Measurements from ENCODE around the gene RAP2A.

RAP2A gene

GRCh38 chr13:97394542-97394941, 39.4 kb upstream of the RAP2A start:
- TF ChIP-seq POLR2AphosphoS5 (IDR thresholded peaks at IDR 0.05; ENCODE audit: low read depth, low read length) (no peak), TAF1 (IDR thresholded peaks at IDR 0.05; ENCODE audit: borderline replicate concordance, insufficient read depth, low read length) (no peak), SIN3A (IDR thresholded peaks at IDR 0.05; ENCODE audit: borderline replicate concordance, insufficient read depth, low read length) (no peak), FOXP2 (optimal IDR thresholded peaks at IDR 0.05; ENCODE audit: borderline replicate concordance, extremely low read depth, extremely low read length, insufficient read depth) (no peak)
- TF ChIP-seq, protein P1, sequence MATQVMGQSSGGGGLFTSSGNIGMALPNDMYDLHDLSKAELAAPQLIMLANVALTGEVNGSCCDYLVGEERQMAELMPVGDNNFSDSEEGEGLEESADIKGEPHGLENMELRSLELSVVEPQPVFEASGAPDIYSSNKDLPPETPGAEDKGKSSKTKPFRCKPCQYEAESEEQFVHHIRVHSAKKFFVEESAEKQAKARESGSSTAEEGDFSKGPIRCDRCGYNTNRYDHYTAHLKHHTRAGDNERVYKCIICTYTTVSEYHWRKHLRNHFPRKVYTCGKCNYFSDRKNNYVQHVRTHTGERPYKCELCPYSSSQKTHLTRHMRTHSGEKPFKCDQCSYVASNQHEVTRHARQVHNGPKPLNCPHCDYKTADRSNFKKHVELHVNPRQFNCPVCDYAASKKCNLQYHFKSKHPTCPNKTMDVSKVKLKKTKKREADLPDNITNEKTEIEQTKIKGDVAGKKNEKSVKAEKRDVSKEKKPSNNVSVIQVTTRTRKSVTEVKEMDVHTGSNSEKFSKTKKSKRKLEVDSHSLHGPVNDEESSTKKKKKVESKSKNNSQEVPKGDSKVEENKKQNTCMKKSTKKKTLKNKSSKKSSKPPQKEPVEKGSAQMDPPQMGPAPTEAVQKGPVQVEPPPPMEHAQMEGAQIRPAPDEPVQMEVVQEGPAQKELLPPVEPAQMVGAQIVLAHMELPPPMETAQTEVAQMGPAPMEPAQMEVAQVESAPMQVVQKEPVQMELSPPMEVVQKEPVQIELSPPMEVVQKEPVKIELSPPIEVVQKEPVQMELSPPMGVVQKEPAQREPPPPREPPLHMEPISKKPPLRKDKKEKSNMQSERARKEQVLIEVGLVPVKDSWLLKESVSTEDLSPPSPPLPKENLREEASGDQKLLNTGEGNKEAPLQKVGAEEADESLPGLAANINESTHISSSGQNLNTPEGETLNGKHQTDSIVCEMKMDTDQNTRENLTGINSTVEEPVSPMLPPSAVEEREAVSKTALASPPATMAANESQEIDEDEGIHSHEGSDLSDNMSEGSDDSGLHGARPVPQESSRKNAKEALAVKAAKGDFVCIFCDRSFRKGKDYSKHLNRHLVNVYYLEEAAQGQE (IDR thresholded peaks at IDR 0.05; ENCODE audit: insufficient read depth in 1 of 2, low read depth in 2 of 2, low read length in 2 of 2) = no peak

DNA sequence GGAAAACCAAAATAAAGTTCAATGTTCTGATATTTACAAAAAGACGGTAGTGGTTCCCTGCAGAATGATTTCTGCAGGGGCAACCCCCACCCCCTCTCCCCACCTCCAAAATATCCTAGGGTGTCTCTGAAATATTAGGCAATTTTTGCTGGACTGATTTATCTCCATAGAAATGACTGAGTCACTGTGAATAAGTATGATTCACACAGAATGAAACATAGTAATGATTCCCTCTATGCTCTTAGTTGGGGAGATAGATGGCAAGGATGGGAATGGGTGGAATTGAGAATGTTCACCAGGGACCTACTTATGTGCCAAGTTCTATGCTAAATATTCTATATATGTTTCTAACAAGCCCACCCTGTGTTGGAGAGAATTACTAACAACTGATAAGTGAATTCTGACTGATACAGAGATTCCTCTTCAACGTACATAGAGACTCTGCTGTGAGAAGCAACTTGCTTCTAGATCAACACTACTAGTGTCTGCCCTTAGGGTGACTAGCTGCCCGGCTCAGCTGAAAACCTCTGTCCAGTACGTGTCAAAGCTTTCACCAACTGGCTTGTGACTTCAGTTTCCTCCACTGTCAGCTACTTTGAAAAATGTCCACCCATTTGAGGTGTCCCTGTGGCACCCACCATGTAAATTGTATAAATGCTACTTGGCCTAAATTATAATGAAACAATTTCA, 38.4 kb upstream of the RAP2A start:
- TF ChIP-seq POLR2AphosphoS5 (IDR thresholded peaks at IDR 0.05; ENCODE audit: low read depth, low read length) (no peak), FOXP2 (optimal IDR thresholded peaks at IDR 0.05; ENCODE audit: borderline replicate concordance, extremely low read depth, extremely low read length, insufficient read depth) (no peak), SIN3A (IDR thresholded peaks at IDR 0.05; ENCODE audit: borderline replicate concordance, insufficient read depth, low read length) (no peak), TAF1 (IDR thresholded peaks at IDR 0.05; ENCODE audit: borderline replicate concordance, insufficient read depth, low read length) (no peak)
- TF ChIP-seq, protein P1 (IDR thresholded peaks at IDR 0.05; ENCODE audit: insufficient read depth in 1 of 2, low read depth in 2 of 2, low read length in 2 of 2) = no peak

- TF ChIP-seq SIN3A (IDR thresholded peaks at IDR 0.05; ENCODE audit: borderline replicate concordance, insufficient read depth, low read length) (no peak), FOXP2 (optimal IDR thresholded peaks at IDR 0.05; ENCODE audit: borderline replicate concordance, extremely low read depth, extremely low read length, insufficient read depth) (no peak), POLR2AphosphoS5 (IDR thresholded peaks at IDR 0.05; ENCODE audit: low read depth, low read length) (no peak), TAF1 (IDR thresholded peaks at IDR 0.05; ENCODE audit: borderline replicate concordance, insufficient read depth, low read length) (no peak)
- TF ChIP-seq, protein P1 (IDR thresholded peaks at IDR 0.05; ENCODE audit: insufficient read depth in 1 of 2, low read depth in 2 of 2, low read length in 2 of 2) = no peak
These were observed 36.7 kb upstream of the RAP2A start for GRCh38 chr13:97397267-97397666.

GRCh38 chr13:97401421-97401820, 32.5 kb upstream of the RAP2A start:
- no peak for TF ChIP-seq POLR2AphosphoS5 (IDR thresholded peaks at IDR 0.05; ENCODE audit: low read depth, low read length)
- TF ChIP-seq, protein P1 (IDR thresholded peaks at IDR 0.05; ENCODE audit: insufficient read depth in 1 of 2, low read depth in 2 of 2, low read length in 2 of 2) = no peak

Data from PFSK-1 (cell line).